Activated CD4-positive, alpha-beta T cell treated with anti-CD3 and anti-CD28 coated beads for 4 hours (primary cell): Measurements from ENCODE around the gene TMEM43.

Source experiments
- DNase-seq, 2 donors: peaks; one replicate each; pipeline ENCODE4 v3.0.0-alpha.2; 2020

Gene TMEM43

GRCh38 chr3:14179795-14180194, 54.9 kb downstream of the TMEM43 start:
- DNase-seq: no peak

GRCh38 chr3:14181253-14181652, 56.4 kb downstream of the TMEM43 start:
- no peak for DNase-seq

- no peak for DNase-seq
Measured at GRCh38 chr3:14183015-14183577, 58.2 kb downstream of the TMEM43 start.

- no peak for DNase-seq
Measured at GRCh38 chr3:14186854-14187458, 62.1 kb downstream of the TMEM43 start.

GRCh38 chr3:14188041-14188754, 63.3 kb downstream of the TMEM43 start:
- no peak for DNase-seq
